Measurements from ENCODE around the gene ATP6V1G3.
"Not testable (repeated sequence)": the region's sequence is repeated elsewhere in the genome, so short reads cannot be mapped to it uniquely, and the experiment has no call there.

ATP6V1G3 gene

GRCh38 chr1:198540580-198540979 lies at the start of gene ATP6V1G3:
Gene ATP6V1G3 (minus strand): TSS chr1:198540680. CDS start chr1:198540650, 30 bp downstream.
- no peak for DNase-seq (ENCODE audit: low read depth)
- no peak for TF ChIP-seq CTCF (conservative IDR thresholded peaks at IDR 0.05; ENCODE audit: low read depth, low read length)

GRCh38 chr1:198588845-198589244 lies 48.4 kb upstream of the ATP6V1G3 start:
- DNase-seq (ENCODE audit: low read depth) = no peak
- TF ChIP-seq CTCF (conservative IDR thresholded peaks at IDR 0.05; ENCODE audit: low read depth, low read length) = no peak
- no peak overlapping the region for H3K4me3 ChIP-seq (ENCODE audit: low read depth, low read length)

More at GRCh38 chr1:198540580-198540979, at the start of gene ATP6V1G3:
- H3K4me3 ChIP-seq (ENCODE audit: low read depth, low read length) = no peak within 1 kb of the TSS

- no peak for TF ChIP-seq CTCF (conservative IDR thresholded peaks at IDR 0.05; ENCODE audit: low read depth, low read length)
- no peak overlapping the region for H3K4me3 ChIP-seq (ENCODE audit: low read depth, low read length)
- DNase-seq (ENCODE audit: low read depth) = no peak
These were observed 43.7 kb upstream of the ATP6V1G3 start for GRCh38 chr1:198584163-198584562.

- H3K4me3 ChIP-seq (ENCODE audit: low read depth, low read length); DNase-seq (ENCODE audit: low read depth): not testable (repeated sequence)
These were observed 42.8 kb upstream of the ATP6V1G3 start for GRCh38 chr1:198583209-198583802.

- no peak for TF ChIP-seq CTCF (conservative IDR thresholded peaks at IDR 0.05; ENCODE audit: low read depth, low read length)
- H3K4me3 ChIP-seq (ENCODE audit: low read depth, low read length) = no peak overlapping the region
- DNase-seq (ENCODE audit: low read depth) = peak; percentile 67
These were observed 37.0 kb upstream of the ATP6V1G3 start for GRCh38 chr1:198577444-198577843.

- no peak for DNase-seq (ENCODE audit: low read depth)
- H3K4me3 ChIP-seq (ENCODE audit: low read depth, low read length) = no peak overlapping the region
- TF ChIP-seq CTCF (conservative IDR thresholded peaks at IDR 0.05; ENCODE audit: low read depth, low read length) = no peak
These were observed 35.5 kb upstream of the ATP6V1G3 start for GRCh38 chr1:198575798-198576641.

GRCh38 chr1:198575292-198575691 lies 34.8 kb upstream of the ATP6V1G3 start:
- no peak for DNase-seq (ENCODE audit: low read depth)
- TF ChIP-seq CTCF (conservative IDR thresholded peaks at IDR 0.05; ENCODE audit: low read depth, low read length) = no peak
- no peak overlapping the region for H3K4me3 ChIP-seq (ENCODE audit: low read depth, low read length)
